Measurements from ENCODE around the gene ACAP3.

Gene ACAP3

GRCh38 chr1:1299686-1300351, 7.9 kb downstream of the ACAP3 start:
- peak; percentile 32 for DNase-seq (ENCODE audit: low spot score)

- DNase-seq (ENCODE audit: low spot score): no peak
Observed at GRCh38 chr1:1298861-1299685, 8.7 kb downstream of the ACAP3 start.

DNA sequence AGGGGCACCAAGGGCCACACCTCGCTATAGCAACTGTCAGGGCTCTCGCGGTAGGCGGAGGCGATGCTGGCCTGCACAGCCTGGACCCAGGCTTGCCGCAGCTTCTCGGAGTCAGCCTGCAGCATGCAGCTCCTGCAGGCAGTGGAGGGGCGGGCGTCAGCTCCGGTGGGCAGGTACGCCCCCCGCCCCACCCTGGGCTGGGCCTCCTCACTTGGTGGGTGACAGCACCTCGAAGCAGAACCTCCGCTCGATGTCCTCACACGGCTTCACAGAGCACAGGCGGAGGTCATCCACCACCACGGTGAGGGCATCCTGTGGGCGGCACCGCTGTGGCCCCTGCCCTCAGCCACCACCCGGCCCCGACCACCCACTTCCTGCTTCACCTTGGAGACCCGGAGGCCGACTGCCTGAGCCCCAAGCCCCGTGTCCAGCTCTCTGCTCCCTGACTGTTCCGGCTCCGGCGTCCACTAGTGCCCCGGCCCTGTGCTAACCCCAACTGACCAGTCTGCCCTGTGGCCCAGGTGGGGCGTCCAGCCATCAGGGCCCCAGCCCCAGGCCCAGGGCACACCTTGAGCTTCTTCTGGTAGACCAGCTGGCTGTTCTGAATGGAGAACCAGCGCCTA, 9.8 kb downstream of the ACAP3 start:
- DNase-seq (ENCODE audit: low spot score): no peak

DNA sequence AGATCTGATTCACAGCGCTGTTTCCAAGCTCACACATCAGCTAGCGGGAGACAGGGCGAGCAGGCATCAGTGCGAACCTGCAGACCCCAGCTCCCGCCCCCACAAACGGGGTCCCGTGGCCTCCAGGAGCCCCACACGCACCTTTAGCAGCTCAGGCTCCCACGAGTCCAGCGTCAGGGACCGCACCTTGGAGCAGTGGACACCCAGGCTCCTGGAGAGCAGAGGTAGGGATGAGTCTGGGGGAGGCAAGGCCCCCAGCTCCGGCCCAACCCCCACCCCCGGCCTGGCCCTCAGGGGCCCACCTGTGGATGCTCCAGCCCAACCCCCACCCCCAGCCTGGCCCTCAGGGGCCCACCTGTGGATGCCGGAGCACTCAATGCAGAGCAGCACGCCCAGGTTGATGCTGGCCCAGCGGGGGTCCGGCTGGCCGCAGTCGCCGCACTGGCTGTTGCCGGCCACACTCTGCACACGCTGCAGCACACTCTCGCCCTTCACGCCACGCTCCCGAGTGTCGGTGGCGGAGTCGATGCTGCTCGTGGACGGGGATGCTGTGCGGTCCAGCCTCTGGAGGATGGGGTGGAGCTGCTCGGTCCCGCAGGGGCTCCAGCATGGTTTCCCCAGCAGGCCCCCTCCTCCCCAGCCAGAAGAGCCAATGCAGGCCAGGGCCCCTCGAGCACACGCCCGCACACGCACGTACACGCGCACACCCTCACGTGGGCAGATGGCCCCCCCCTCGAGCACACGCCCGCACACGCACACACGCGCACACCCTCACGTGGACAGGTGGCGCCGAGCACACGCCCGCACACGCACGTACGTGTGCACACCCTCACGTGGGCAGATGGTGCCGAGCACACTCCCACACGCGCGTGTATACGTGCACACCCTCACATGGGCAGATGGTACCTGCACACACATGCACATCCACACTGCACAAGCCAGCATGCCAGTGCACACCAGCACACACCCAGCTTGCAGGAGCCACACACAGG, 11.4 kb downstream of the ACAP3 start:
- no peak for DNase-seq (ENCODE audit: low spot score)

- no peak for DNase-seq (ENCODE audit: low spot score)
Observed at GRCh38 chr1:1295154-1295923, 12.4 kb downstream of the ACAP3 start.

DNA sequence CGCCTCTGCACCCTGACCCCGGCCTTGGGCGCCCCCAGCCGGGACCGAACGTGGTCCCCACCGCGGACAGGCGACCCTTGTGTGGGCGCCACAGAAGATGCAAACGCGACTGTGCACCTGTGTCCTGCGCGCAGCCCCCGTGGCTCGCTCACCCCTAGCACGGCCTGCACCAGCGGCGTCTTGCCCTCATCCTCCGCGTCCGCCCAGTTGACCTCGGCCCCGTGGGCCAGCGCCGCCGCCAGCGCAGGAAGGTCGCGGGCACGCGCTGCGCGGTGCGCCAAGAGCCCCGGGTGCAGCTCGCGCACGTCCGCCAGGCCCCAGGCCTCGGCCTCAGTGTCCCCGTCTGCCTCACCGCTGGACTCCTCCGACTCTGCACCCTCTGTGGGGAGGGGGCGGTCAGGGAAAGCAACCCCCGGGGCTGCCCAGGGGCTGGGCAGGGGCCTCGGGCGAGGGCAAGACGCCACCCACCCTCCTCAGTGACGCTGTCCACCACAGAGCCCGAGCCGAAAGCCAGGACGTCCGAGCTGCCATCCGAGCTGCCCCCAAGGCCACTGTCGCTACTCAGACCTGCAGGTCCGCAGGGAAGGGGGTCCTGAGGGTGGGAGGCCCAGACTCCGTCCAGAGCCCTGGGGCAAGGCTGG, 13.4 kb downstream of the ACAP3 start:
- no peak for DNase-seq (ENCODE audit: low spot score)

GRCh38 chr1:1293263-1294249, 14.2 kb downstream of the ACAP3 start:
- DNase-seq (ENCODE audit: low spot score): no peak

DNA sequence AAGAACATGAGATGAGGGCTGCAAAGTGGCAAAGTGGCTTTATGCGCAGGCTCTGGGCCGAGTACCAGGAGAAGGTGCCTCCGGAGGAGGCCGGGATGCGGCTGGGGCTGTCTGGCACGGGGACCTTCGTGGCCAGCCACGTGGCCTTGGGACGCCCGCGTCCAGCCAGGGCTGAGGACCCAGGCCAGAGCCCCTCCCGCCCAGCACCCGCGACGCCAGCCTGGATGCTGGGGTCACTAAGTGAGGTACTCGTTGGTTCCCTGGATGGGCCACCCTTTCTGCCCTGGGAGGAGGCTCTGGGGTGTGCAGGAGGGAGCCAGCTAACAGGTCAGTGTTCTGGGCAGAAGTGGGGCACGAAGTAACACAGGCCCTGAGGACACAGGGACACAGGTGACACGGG, 14.9 kb downstream of the ACAP3 start:
- no peak for DNase-seq (ENCODE audit: low spot score)

GRCh38 chr1:1292442-1292779, 15.3 kb downstream of the ACAP3 start:
- DNase-seq (ENCODE audit: low spot score): no peak

- DNase-seq (ENCODE audit: low spot score): peak; percentile 74
Observed at GRCh38 chr1:1291548-1292441, 15.9 kb downstream of the ACAP3 start.

DNA sequence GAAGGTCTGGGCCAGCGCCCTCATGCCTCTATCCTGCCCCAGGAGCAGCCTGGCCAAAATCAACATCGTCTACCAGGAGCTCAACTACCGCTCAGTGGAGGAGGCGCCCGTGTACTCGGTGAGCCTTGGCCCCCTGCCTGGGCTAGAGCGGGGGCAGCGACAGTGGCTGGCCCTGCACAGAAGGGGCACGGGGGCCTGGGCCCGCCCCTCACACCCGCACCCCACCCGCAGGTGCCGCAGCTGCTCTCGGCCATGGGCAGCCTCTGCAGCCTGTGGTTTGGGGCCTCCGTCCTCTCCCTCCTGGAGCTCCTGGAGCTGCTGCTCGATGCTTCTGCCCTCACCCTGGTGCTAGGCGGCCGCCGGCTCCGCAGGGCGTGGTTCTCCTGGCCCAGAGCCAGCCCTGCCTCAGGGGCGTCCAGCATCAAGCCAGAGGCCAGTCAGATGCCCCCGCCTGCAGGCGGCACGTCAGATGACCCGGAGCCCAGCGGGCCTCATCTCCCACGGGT, 16.7 kb downstream of the ACAP3 start:
- DNase-seq (ENCODE audit: low spot score): no peak

- DNase-seq (ENCODE audit: low spot score): peak; percentile 74
Observed at GRCh38 chr1:1290238-1290731, 17.4 kb downstream of the ACAP3 start.

DNA sequence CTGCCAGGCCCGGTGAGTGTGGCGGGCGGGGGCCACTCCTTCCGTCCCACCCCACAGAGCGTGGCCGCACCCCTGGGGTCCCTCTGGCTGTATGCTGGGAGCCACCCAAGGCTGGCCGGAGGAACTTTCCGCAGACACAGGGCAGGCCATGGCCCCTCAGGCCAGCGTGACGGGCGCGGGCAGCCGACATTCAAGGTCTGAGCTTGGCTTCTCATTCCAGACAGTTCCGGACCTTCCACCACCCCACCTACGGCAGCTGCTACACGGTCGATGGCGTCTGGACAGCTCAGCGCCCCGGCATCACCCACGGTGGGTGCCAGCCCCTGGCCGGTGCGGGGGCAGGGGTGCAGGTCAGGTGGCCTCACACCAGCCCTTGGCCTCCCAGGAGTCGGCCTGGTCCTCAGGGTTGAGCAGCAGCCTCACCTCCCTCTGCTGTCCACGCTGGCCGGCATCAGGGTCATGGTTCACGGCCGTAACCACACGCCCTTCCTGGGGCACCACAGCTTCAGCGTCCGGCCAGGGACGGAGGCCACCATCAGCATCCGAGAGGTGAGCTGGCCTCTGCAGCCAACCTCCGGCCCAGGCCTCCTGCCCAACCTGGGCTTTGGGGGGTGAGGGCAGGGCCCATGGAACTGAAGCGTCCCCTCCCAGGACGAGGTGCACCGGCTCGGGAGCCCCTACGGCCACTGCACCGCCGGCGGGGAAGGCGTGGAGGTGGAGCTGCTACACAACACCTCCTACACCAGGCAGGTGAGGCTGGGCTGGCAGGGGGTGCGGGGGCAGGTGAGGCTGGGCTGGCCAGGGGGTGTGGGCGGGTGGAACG, 20.2 kb downstream of the ACAP3 start:
- no peak for DNase-seq (ENCODE audit: low spot score)

- DNase-seq (ENCODE audit: low spot score): no peak
Observed at GRCh38 chr1:1286313-1287261, 21.1 kb downstream of the ACAP3 start.

GRCh38 chr1:1285611-1286311, 22.0 kb downstream of the ACAP3 start:
- no peak for DNase-seq (ENCODE audit: low spot score)

Measured in CD4-positive, alpha-beta T cell treated with Interleukin-2 at 100 ng/mL for 4 hours (primary cell).